GM12872 (cell line): ENCODE data around the gene PHACTR3.

ENCODE experiments used
- TF ChIP-seq, protein P1 (sequence below): IDR thresholded peaks from 3 replicates; pipeline ENCODE4 v1.5.1; 2011; ENCODE audit warnings: low read depth, mild to moderate bottlenecking, low read length, moderate library complexity; ENCODE audit not compliant: insufficient read depth

The PHACTR3 gene

DNA sequence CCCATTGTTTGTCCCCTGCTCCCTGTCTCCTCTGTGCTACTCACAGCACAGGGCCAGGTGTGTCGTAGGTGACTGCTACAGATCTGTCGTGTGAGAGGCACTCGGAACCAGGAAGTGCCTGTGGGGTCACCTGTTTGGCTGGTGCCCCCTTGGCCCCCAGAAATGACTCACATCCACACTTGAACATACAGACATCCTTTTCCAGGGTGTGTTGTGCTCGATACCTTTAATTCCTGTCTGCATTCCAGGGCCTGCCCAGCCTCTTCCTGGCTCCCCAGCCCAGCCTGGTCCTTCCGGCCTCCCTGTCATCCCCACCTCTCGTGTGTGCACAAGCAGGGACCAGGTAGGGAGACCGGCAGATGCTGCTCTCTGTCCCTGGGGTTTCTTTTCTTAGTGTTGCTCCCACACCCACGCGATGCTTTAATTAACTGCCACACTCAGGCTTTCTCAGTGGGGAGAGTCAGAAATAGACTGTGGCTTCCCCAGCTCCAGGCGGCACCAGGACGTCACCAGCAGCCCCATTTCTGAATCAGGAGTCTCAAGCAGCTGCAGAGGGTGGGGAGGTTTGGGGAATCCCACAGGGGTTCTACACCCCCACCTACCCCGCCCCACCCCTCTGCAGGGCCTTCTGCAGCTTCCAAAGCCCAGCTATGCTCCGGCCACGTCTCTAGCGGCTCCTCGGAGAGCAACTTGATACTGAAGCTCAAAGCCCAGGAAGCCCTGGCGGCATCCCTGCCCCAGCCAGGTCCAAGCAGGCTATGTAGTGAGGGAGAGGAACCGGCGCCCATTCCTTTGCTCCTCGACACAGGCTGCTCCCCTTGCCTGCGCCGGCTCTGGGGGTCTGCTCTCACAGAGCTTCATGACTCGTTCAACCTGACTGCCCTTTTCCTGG lies 226.9 kb downstream of the PHACTR3 start:
- TF ChIP-seq, protein P1, sequence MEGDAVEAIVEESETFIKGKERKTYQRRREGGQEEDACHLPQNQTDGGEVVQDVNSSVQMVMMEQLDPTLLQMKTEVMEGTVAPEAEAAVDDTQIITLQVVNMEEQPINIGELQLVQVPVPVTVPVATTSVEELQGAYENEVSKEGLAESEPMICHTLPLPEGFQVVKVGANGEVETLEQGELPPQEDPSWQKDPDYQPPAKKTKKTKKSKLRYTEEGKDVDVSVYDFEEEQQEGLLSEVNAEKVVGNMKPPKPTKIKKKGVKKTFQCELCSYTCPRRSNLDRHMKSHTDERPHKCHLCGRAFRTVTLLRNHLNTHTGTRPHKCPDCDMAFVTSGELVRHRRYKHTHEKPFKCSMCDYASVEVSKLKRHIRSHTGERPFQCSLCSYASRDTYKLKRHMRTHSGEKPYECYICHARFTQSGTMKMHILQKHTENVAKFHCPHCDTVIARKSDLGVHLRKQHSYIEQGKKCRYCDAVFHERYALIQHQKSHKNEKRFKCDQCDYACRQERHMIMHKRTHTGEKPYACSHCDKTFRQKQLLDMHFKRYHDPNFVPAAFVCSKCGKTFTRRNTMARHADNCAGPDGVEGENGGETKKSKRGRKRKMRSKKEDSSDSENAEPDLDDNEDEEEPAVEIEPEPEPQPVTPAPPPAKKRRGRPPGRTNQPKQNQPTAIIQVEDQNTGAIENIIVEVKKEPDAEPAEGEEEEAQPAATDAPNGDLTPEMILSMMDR = no peak

DNA sequence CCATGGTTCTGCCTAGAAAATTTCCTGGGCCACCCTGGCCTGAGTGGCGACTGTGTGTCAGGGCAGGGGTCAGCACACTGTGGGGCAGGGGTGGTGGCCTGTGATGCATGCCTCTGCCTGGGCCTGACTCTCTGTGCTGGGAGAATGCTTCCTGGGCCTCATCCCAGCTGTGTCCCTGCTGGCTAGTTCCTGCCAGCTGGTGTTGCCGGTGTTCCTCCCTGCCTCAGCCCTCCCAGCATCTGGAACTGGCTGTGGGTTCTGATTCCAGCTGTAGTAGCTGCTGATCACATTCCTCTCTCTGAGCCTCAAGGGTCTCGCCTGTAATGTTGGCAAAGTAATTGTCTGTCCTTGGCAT lies 227.6 kb downstream of the PHACTR3 start:
- TF ChIP-seq, protein P1 = no peak

DNA sequence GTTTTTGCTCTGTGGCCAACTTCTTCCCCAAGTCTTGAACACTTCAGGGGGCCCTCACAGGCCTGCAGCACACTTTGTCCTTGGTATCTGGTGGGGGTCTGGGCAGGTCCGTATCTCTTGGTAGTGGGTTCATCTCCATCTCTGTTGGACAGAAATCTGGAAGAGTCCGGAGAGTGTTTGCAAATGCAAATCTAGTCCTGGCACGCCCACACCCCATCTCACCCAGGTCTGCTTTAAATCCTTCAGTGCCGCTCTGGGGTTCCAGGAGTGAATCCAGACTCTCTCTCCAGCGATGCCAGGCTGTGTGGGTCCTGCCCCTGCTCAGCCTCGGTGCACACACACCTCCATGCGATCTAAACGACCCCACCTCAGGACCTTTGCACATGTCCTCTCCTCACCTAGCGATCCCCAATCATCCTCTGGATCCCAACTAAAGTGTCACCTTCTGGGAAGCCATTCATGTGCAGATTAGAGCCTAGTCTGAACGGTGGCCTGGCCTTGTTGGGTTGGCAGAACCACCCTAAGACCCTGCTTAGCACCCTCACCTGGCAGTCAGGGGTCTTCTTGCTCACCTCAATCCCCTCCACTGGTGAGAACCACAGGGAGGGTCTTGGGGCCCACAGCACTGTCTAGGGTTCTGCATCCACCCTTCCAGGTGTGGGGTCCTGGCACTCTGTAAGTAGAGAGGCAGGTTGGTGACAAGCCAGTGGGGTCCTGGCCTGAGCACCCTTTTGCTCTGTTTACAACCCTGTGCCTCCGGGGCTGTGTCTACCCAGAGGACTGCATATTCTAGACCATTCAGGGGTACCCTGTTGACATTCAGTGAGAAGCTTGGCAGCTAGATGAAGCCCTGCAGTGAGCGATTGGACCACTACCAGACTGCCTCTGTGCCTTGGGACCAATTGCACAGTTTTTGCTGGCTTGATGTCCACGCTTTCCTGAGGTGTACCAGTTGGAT lies 228.3 kb downstream of the PHACTR3 start:
- TF ChIP-seq, protein P1 = no peak

DNA sequence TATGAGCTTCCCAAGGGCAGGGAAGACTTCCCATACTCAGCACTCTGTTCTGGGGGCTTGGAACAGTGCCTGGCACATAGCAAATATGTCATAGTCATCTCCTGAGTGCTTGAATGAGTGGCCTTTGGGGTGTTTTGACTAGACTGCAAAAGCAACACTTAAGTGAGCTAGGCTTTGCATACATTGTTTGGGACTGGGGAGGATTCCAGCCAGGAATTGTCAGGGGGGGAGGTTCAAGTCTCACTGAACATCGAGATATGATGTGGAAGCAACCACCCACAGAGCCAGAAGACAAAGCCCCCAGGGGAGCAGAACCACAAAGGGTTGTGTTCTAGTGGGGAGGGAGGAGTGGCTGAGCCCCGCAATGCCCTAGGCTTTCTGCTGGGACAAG lies 230.7 kb downstream of the PHACTR3 start:
- TF ChIP-seq, protein P1 = no peak

DNA sequence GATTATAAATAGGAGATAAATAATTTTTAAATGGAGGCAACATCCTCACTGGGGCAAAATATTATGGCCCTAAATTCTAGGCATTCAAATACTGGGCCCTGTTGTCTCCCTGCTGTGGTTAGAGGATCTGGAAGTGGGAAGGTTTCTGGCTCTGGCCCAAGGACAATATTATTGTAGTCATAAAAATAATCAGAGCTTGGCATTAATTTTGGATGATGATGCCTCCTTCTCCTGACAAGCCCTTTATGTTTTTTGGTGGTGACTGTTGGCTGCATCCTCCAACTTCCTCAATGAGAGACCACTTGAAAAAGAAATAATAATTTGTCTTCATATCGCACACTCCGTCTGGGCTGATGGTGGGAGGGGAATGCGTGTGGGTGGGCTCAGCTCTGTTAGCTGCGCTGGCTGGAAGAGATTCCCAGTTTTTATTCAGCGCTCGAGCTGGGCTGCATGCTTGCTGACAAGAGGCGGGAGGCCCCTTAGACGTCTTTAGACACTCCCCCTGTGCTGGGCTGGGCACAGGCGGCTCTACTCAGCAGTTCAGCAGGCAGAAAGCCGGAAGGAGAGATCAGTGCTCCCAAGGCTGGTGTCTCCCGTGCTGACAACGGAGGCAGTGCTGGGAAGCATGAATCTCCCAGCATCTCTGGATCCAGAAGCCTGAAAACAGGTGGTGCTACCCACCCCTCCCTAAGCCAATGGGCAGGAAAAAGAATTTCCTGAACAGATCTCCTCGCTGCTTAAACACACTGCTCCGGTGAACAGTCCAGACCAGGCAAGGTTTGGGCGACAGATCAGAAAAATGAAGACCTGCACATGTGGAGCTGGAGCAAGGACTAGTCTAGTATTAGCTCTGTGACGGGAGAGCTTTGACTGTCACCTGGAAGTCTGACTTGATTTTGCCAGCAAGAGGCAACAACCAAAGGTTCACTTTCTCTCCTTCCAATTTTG lies 231.4 kb downstream of the PHACTR3 start:
- TF ChIP-seq, protein P1 = no peak

DNA sequence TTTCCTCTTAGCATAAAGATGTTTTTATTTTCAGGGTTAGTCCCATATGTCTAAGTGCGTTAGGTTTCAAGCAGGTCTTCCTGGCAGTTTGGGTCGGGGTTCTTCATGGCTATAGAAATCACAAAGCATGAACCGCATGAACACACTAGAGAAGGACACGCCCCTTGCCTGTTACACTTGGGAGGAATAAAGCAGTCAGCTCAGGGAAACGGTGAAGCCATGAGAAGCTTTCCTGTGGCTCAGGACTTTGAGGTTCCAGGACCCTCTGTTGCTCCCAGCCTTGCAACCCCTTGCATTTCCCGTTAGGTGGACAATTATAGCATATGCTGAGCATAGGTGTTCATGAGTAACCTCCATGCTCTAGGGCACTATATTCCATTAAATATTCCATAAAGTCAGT lies 232.4 kb downstream of the PHACTR3 start:
- TF ChIP-seq, protein P1 = no peak
